ENCODE results near the gene ATG9A.

ATG9A gene

DNA sequence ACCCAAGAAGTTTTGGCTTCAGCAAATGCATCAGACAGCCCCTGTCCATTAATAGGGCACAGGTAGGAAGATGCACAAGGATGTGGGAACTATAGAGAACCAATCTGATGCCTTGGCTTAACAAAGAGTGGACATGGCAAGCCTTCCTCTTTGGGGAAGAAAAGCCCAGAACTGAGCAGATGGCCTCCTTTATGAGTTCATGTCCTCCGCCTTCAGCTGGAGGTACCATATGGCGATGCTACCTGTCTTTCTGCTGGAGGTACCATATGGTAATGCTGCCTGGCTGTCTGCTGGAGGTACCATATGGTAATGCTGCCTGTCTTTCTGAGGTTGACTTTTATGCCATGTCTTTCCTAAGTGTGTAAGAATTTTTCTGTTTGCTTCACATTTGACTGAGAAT, 45.3 kb downstream of the ATG9A start:
- no peak for DNase-seq (ENCODE audit: insufficient read length, low spot score)
- TF ChIP-seq CTCF (IDR thresholded peaks at IDR 0.05; ENCODE audit: insufficient read depth, missing control alignments): no peak
- peak; percentile 63 for FAIRE-seq

DNA sequence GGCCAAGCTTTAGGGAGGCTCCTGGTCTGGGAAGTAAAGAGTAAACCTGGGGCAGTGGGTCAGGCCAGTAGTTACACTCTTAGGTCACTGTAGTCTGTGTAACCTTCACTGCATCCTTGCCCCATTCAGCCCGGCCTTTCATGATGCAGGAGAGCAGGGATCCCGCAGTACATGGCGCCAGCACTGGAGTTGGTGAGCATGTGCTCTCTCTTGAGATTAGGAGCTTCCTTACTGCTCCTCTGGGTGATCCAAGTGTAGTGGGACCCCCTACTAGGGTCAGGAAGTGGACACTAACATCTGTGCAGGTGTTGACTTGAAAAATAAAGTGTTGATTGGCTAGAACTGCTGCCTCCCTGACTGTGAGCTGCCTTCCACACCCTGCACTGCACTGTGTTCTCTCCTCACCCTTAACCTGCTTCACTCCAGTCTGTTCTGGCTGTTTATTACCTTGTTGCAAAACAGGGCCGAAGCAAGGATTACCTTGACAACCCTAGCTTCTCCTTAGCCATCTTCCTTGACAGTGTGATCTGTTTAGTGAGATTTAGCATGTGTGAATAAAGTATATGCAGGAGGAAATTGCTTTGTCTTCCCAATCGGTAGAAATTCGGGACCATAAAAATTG, 46.2 kb downstream of the ATG9A start:
- no peak for DNase-seq (ENCODE audit: insufficient read length, low spot score)
- no peak for TF ChIP-seq CTCF (IDR thresholded peaks at IDR 0.05; ENCODE audit: insufficient read depth, missing control alignments)
- no peak for FAIRE-seq

- FAIRE-seq: no peak
- DNase-seq (ENCODE audit: insufficient read length, low spot score): no peak
- TF ChIP-seq CTCF (IDR thresholded peaks at IDR 0.05; ENCODE audit: insufficient read depth, missing control alignments): no peak
Measured at GRCh38 chr2:219182331-219183150, 46.9 kb downstream of the ATG9A start.

DNA sequence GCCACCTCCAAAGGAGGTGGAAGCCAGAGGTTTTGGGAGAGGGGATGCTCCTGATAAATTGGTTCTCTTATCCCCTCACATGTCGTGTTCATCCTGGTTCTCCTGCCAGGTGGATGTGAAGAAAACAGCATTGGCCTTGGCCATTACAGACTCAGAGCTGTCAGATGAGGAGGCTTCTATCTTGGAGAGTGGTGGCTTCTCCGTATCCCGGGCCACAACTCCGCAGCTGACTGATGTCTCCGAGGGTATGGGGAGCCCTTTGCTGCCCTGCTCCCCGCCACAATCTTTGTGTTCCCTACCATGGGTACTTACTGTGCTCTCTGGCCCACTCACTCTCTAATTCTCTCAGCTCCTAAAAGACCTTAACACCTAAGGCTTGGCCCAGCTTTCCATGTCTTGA, 47.9 kb downstream of the ATG9A start:
- no peak for TF ChIP-seq CTCF (IDR thresholded peaks at IDR 0.05; ENCODE audit: insufficient read depth, missing control alignments)
- FAIRE-seq (no peak), DNase-seq (ENCODE audit: insufficient read length, low spot score) (no peak)

DNA sequence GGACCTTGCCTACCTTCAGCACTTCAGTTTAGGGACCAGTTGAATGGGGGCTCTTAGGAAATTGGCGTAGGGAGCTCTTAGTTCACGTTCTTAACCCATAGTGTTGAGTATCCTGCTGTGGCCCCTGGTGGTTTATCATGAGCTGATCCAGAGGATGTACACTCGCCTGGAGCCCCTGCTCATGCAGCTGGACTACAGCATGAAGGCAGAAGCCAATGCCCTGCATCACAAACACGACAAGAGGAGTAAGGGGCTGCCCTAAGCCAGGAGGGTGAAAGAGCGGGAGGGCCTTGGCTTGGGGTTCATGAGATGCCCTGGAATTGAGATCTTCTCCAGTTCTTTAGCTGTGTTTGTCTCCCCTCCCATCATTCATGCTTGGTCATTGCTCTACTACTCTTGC, 48.5 kb downstream of the ATG9A start:
- no peak for DNase-seq (ENCODE audit: insufficient read length, low spot score)
- no peak for TF ChIP-seq CTCF (IDR thresholded peaks at IDR 0.05; ENCODE audit: insufficient read depth, missing control alignments)
- no peak for FAIRE-seq

- DNase-seq (ENCODE audit: insufficient read length, low spot score) (no peak), FAIRE-seq (no peak)
- TF ChIP-seq CTCF (IDR thresholded peaks at IDR 0.05; ENCODE audit: insufficient read depth, missing control alignments): no peak
Measured at GRCh38 chr2:219179601-219180465, 49.6 kb downstream of the ATG9A start.

Data from D721Med (cell line).